ENCODE data around the gene PRKACA.

The PRKACA gene

GRCh38 chr19:14091813-14092462 is 25.6 kb downstream of the PRKACA start:
- DNase-seq (ENCODE audit: insufficient read length, low spot score) (no peak), FAIRE-seq (no peak)
- TF ChIP-seq, protein P1, sequence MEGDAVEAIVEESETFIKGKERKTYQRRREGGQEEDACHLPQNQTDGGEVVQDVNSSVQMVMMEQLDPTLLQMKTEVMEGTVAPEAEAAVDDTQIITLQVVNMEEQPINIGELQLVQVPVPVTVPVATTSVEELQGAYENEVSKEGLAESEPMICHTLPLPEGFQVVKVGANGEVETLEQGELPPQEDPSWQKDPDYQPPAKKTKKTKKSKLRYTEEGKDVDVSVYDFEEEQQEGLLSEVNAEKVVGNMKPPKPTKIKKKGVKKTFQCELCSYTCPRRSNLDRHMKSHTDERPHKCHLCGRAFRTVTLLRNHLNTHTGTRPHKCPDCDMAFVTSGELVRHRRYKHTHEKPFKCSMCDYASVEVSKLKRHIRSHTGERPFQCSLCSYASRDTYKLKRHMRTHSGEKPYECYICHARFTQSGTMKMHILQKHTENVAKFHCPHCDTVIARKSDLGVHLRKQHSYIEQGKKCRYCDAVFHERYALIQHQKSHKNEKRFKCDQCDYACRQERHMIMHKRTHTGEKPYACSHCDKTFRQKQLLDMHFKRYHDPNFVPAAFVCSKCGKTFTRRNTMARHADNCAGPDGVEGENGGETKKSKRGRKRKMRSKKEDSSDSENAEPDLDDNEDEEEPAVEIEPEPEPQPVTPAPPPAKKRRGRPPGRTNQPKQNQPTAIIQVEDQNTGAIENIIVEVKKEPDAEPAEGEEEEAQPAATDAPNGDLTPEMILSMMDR (IDR thresholded peaks at IDR 0.05; ENCODE audit: insufficient read depth, missing control alignments): no peak

GRCh38 chr19:14091081-14091812 is 26.3 kb downstream of the PRKACA start:
- peak; percentile 73 for DNase-seq (ENCODE audit: insufficient read length, low spot score)
- TF ChIP-seq, protein P1 (IDR thresholded peaks at IDR 0.05; ENCODE audit: insufficient read depth, missing control alignments): peak; percentile 12
- no peak for FAIRE-seq

DNA sequence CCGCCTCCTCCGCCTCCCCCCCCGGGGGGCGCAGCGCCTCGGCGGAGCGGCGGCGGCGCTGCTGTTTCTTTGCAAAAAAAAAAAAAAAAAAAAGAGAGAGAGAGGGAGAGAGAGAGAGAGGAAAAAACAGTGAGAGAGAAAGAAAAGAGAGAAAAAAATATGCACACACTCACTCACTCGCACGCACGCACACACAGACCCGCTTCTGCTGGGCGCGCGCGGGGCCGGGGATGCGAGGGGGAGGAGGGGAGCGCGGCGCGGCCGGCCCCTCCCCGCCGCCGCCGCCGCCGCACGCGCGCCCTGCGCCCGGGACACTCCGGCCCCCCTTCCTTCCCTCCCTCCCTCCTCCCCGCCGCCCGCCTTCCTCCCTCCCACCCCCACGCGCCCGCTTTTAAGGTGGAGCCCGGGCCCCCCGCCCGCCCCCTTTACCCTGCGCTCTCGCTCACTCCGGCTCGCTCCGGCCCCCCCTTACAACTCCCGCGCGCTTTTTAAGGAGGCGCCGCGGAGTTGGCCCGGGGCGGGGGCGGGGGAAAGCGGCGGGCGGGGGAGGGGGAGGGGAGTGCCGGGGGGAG is 27.0 kb downstream of the PRKACA start, which contains the start of gene SAMD1:
SAMD1 (minus strand) TSS at position 243 of the 572 bp plus-strand sequence.
- TF ChIP-seq, protein P1 (IDR thresholded peaks at IDR 0.05; ENCODE audit: insufficient read depth, missing control alignments): no peak
- DNase-seq (ENCODE audit: insufficient read length, low spot score): peak; percentile 78
- FAIRE-seq: no peak

DNA sequence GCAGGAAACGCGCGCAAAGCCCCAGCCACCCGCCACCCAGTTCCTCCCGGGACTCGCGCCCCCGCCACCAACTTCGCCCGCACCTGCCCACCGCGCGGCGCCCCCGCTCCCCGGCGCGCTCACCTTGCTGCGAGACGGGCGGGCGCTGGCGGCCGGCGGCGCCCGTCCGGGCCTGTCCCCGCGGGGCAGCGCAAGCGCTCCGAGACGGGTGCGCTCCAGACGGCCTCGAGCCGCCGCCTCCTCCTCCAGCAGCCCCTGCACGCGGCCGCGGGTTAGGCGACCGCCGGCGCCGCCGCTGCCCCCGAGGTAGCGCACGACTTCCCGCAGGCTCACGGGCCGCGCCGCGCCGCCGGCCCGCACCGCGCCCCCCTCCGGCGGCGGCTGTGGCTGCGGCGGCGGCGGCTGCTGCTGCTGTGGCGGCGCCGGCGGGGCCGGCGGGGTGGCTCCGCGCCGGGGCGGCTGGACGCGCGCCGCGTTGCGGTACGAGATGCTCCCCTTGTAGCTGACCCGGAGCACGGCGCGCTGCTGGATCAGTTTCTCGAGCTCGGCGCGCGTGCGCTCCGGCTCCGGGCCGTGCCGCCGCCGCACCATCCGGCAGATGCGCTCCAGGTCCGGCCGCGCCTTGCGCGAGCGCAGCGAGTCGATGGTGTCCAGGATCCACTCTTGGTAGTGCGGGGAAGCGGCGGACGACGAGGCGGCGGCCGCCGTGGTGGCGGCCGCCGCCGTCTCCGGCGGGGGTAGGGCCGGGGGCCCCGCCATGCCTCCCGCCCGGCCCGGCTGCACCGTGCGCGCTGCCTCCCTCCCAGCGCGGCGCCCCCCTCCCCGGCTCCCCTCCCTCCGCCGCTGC is 27.7 kb downstream of the PRKACA start:
- DNase-seq (ENCODE audit: insufficient read length, low spot score) (no peak), FAIRE-seq (no peak)
- TF ChIP-seq, protein P1 (IDR thresholded peaks at IDR 0.05; ENCODE audit: insufficient read depth, missing control alignments): peak; percentile 9

GRCh38 chr19:14089412-14089661 is 28.2 kb downstream of the PRKACA start:
- FAIRE-seq: no peak
- no peak for DNase-seq (ENCODE audit: insufficient read length, low spot score)

GRCh38 chr19:14088634-14089411 is 28.7 kb downstream of the PRKACA start:
- DNase-seq (ENCODE audit: insufficient read length, low spot score) (no peak), FAIRE-seq (no peak)
- TF ChIP-seq, protein P1 (IDR thresholded peaks at IDR 0.05; ENCODE audit: insufficient read depth, missing control alignments): no peak

More at GRCh38 chr19:14089412-14089661, 28.2 kb downstream of the PRKACA start:
- TF ChIP-seq, protein P1 (IDR thresholded peaks at IDR 0.05; ENCODE audit: insufficient read depth, missing control alignments): no peak
